H9 (cell line): Measurements from ENCODE around the gene CYTH3. TPM values are rescaled to one million over a fixed set of nuclear protein-coding genes. Genes with fewer than 3 reads are reported as not detected.

Experiments used
- DNase-seq: peaks from one replicate; pipeline ENCODE4 v3.0.0-alpha.2; 2017
- H2AFZ ChIP-seq: one replicate; pipeline ENCODE4 v1.6.1; 2013; ENCODE audit warnings: mild to moderate bottlenecking, low read length, control low read depth, moderate library complexity
- H2AK5ac ChIP-seq: 2 replicates; pipeline ENCODE4 v1.6.1; 2013; ENCODE audit warnings: low read length, control low read depth, mixed read lengths; ENCODE audit not compliant: insufficient read length
- H2BK120ac ChIP-seq: one replicate; pipeline ENCODE4 v1.6.1; 2013; ENCODE audit warnings: low read depth, mild to moderate bottlenecking, low read length, control low read depth, inconsistent platforms; ENCODE audit not compliant: poor library complexity, severe bottlenecking
- H2BK12ac ChIP-seq: 2 replicates; pipeline ENCODE4 v1.6.1; 2013; ENCODE audit warnings: low read length, control low read depth, mixed read lengths, low read depth; ENCODE audit not compliant: insufficient read length
- H2BK15ac ChIP-seq: 2 replicates; pipeline ENCODE4 v1.6.1; 2013; ENCODE audit warnings: low read depth, low read length, control low read depth
- H2BK20ac ChIP-seq: one replicate; pipeline ENCODE4 v1.6.1; 2013; ENCODE audit warnings: low read depth, mild to moderate bottlenecking, low read length, control low read depth, inconsistent platforms; ENCODE audit not compliant: poor library complexity, severe bottlenecking
- H2BK5ac ChIP-seq: 2 replicates; pipeline ENCODE4 v1.6.1; 2013; ENCODE audit warnings: low read length, control low read depth, mixed read lengths; ENCODE audit not compliant: insufficient read length
- H3K14ac ChIP-seq: 2 replicates; pipeline ENCODE4 v1.6.1; 2013; ENCODE audit warnings: low read length, control low read depth; ENCODE audit not compliant: insufficient read depth
- H3K18ac ChIP-seq: 2 replicates; pipeline ENCODE4 v1.6.1; 2013; ENCODE audit warnings: low read depth, mild to moderate bottlenecking, mixed read lengths, low read length, control low read depth; ENCODE audit not compliant: insufficient read length
- H3K23ac ChIP-seq: 2 replicates; pipeline ENCODE4 v1.6.1; 2013; ENCODE audit warnings: low read length, control low read depth, mixed read lengths, low read depth; ENCODE audit not compliant: insufficient read length
- H3K23me2 ChIP-seq: 2 replicates; pipeline ENCODE4 v1.6.1; 2013; ENCODE audit warnings: low read depth, mild to moderate bottlenecking, mixed read lengths, low read length, control low read depth; ENCODE audit not compliant: insufficient read length, poor library complexity, severe bottlenecking
- H3K27ac ChIP-seq: 2 replicates; pipeline ENCODE4 v1.5.1; 2013; ENCODE audit warnings: low read length, control low read depth, mixed read lengths, low read depth; ENCODE audit not compliant: insufficient read length
- H3K27me3 ChIP-seq: 2 replicates; pipeline ENCODE4 v1.6.1; 2013; ENCODE audit warnings: low read length, control low read depth, inconsistent platforms; ENCODE audit not compliant: insufficient read depth
- H3K4ac ChIP-seq: 2 replicates; pipeline ENCODE4 v1.6.1; 2013; ENCODE audit warnings: low read depth, mild to moderate bottlenecking, control low read depth, inconsistent platforms, low read length, moderate library complexity
- H3K4me1 ChIP-seq: 2 replicates; pipeline ENCODE4 v1.6.1; 2013; ENCODE audit warnings: low read length, control low read depth, inconsistent platforms; ENCODE audit not compliant: insufficient read depth
- H3K4me2 ChIP-seq: 2 replicates; pipeline ENCODE4 v1.6.1; 2013; ENCODE audit warnings: low read length, control low read depth, mixed read lengths; ENCODE audit not compliant: insufficient read length, insufficient read depth
- H3K56ac ChIP-seq: 2 replicates; pipeline ENCODE4 v1.6.1; 2013; ENCODE audit warnings: low read depth, mild to moderate bottlenecking, mixed read lengths, low read length, control low read depth; ENCODE audit not compliant: insufficient read length
- H3K79me1 ChIP-seq: 2 replicates; pipeline ENCODE4 v1.6.1; 2013; ENCODE audit warnings: low read depth, mild to moderate bottlenecking, moderate library complexity, low read length, control low read depth, inconsistent platforms; ENCODE audit not compliant: insufficient read depth, poor library complexity, severe bottlenecking
- H3K79me2 ChIP-seq: 2 replicates; pipeline ENCODE4 v1.6.1; 2013; ENCODE audit warnings: low read length, control low read depth, inconsistent platforms; ENCODE audit not compliant: insufficient read depth
- H3K9ac ChIP-seq: 2 replicates; pipeline ENCODE4 v1.6.1; 2013; ENCODE audit warnings: low read length, control low read depth, mixed read lengths; ENCODE audit not compliant: insufficient read length; ENCODE audit errors: extremely low read depth
- H3K9me3 ChIP-seq: one replicate; pipeline ENCODE4 v1.6.1; 2013; ENCODE audit warnings: low read depth, low read length, inconsistent platforms; ENCODE audit not compliant: control insufficient read depth
- H3T11ph ChIP-seq: one replicate; pipeline ENCODE4 v1.6.1; 2013; ENCODE audit warnings: mild to moderate bottlenecking, low read length, control low read depth, inconsistent platforms
- H4K20me1 ChIP-seq: one replicate; pipeline ENCODE4 v1.6.1; 2013; ENCODE audit not compliant: control insufficient read depth, insufficient read length, insufficient read depth
- H4K5ac ChIP-seq: 2 replicates; pipeline ENCODE4 v1.6.1; 2013; ENCODE audit warnings: low read depth, mild to moderate bottlenecking, mixed read lengths, low read length, control low read depth; ENCODE audit not compliant: insufficient read length
- H4K8ac ChIP-seq: replicated peaks from 2 replicates; pipeline ENCODE4 v1.6.1; 2013; ENCODE audit warnings: low read length, control low read depth, mixed read lengths, low read depth; ENCODE audit not compliant: insufficient read length
- H4K91ac ChIP-seq: 2 replicates; pipeline ENCODE4 v1.6.1; 2013; ENCODE audit warnings: low read depth, mild to moderate bottlenecking, moderate library complexity, mixed read lengths, low read length, control low read depth; ENCODE audit not compliant: insufficient read length
- H3K27ac Mint-ChIP-seq, 3 experiments: 2 replicates in 2 of 3; 3 replicates in 1 of 3; pipeline ENCODE4 v1.8.0; 2020 to 2021; ENCODE audit warnings: mixed read lengths in 3 of 3, mild to moderate bottlenecking in 1 of 3, moderate library complexity in 1 of 3
- H3K27me3 Mint-ChIP-seq: 2 replicates; pipeline ENCODE4 v1.8.0; 2021; ENCODE audit warnings: low read depth, mild to moderate bottlenecking, moderate library complexity, mixed read lengths
- H3K36me3 Mint-ChIP-seq, 3 experiments: 2 replicates in 2 of 3; 3 replicates in 1 of 3; pipeline ENCODE4 v1.8.0; 2020 to 2021; ENCODE audit warnings: low read depth in 3 of 3, mixed read lengths in 3 of 3; ENCODE audit not compliant: insufficient read depth in 1 of 3
- H3K4me1 Mint-ChIP-seq, 2 experiments: 2 replicates each; pipeline ENCODE4 v1.8.0; 2020; ENCODE audit warnings: mixed read lengths in 2 of 2
- H3K4me3 Mint-ChIP-seq, 2 experiments: 2 replicates in 1 of 2; 3 replicates in 1 of 2; pipeline ENCODE4 v1.8.0; 2020 to 2021; ENCODE audit warnings: mild to moderate bottlenecking in 2 of 2, mixed read lengths in 2 of 2, moderate library complexity in 1 of 2
- H3K9me3 Mint-ChIP-seq, 2 experiments: 2 replicates in 1 of 2; 3 replicates in 1 of 2; pipeline ENCODE4 v1.8.0; 2020; ENCODE audit warnings: mild to moderate bottlenecking in 2 of 2, mixed read lengths in 2 of 2, moderate library complexity in 1 of 2
- CTCF ChIP-seq: fragments of 200-600 bp; sonication (generic); conservative IDR thresholded peaks from 3 replicates; pipeline ENCODE4 v1.8.0; 2021; ENCODE audit warnings: antibody characterized with exemption, mild to moderate bottlenecking
- WGBS: extraction: QIAGEN DNeasy Blood & Tissue Kit; methylation state at CpG from one replicate; pipeline ENCODE4 v1.1.7; 2013; ENCODE audit warnings: missing lambda C conversion rate, low lambda C conversion rate, mixed read lengths; ENCODE audit not compliant: insufficient read length; ENCODE audit errors: extremely low coverage; 5-methylcytosine and 5-hydroxymethylcytosine counted together
- total RNA-seq: library from RNA; stranded (reverse); gene quantifications from 2 replicates; pipeline ENCODE4 v1.2.1, GENCODE V29; 2021

CYTH3 gene
- total RNA-seq, 1 experiment from 2014 or later: 12.3 TPM

GRCh38 chr7:6181136-6181535, 91.3 kb downstream of the CYTH3 start:
- H2AK5ac ChIP-seq: no peak overlapping the region
- H3K23ac ChIP-seq: no peak overlapping the region
- H3K9me3 ChIP-seq: no peaks in the 10 kb centered on the region
- no CpG with 5 or more reads among the region's 1 CpG for WGBS
- H3K56ac ChIP-seq: no peak overlapping the region
- Mint-ChIP-seq H3K4me3 (no peak overlapping the region), H3K36me3 (peaks cover under 1 to 9% (median 5%) of the 10 kb centered on the region in 3 experiments; a peak in 5 of 7 replicates), H3K27ac (no peak overlapping the region), H3K27me3 (no peaks in the 10 kb centered on the region), H3K9me3 (no peaks in the 10 kb centered on the region), H3K4me1 (0 out of 4 replicates have a peak, but pooled peaks cover 0 to 3% of the 10 kb centered on the region in 2 experiments)
- no peak overlapping the region for H2BK120ac ChIP-seq
- no peak overlapping the region for H2AFZ ChIP-seq
- no peak overlapping the region for H4K5ac ChIP-seq
- no peak overlapping the region for H3K27ac ChIP-seq
- H3T11ph ChIP-seq: no peak overlapping the region
- no peak overlapping the region for H2BK20ac ChIP-seq
- no peaks in the 10 kb centered on the region for H3K4me1 ChIP-seq
- H2BK12ac ChIP-seq: no peak overlapping the region
- H3K79me2 ChIP-seq: no peaks in the 10 kb centered on the region
- H3K9ac ChIP-seq: no peak overlapping the region
- no peak overlapping the region for H4K91ac ChIP-seq
- H3K4me2 ChIP-seq: no peak overlapping the region
- no peak for DNase-seq
- no peak overlapping the region for H2BK5ac ChIP-seq
- H2BK15ac ChIP-seq: no peak overlapping the region
- no peaks in the 10 kb centered on the region for H3K23me2 ChIP-seq
- H4K20me1 ChIP-seq: no peaks in the 10 kb centered on the region
- H4K8ac ChIP-seq: no peak overlapping the region
- no peaks in the 10 kb centered on the region for H3K79me1 ChIP-seq
- H3K4ac ChIP-seq: no peak overlapping the region
- H3K27me3 ChIP-seq: no peaks in the 10 kb centered on the region
- TF ChIP-seq CTCF: no peak
- no peak overlapping the region for H3K14ac ChIP-seq
- H3K18ac ChIP-seq: no peak overlapping the region
